H1 (cell line): ENCODE results near the gene SORCS3. TPM values are rescaled to one million over a fixed set of nuclear protein-coding genes. Genes with fewer than 3 reads are reported as not detected.

Experiments used
- CTCF ChIA-PET: fragments of 300-600 bp; sonication (Branson Sonifier 250); formaldehyde crosslinking; loops from one replicate; lab custom pipeline; 2021; ENCODE audit not compliant: partially characterized antibody; lab: Charles Lee
- POLR2A ChIA-PET: fragments of 300-600 bp; sonication (Branson Sonifier 250); formaldehyde crosslinking; loops from one replicate; lab custom pipeline; 2021; ENCODE audit warnings: inconsistent platforms; ENCODE audit not compliant: partially characterized antibody; lab: Charles Lee
- DNase-seq, 2 experiments: peaks; one replicate each; pipeline versions ENCODE4 v3.0.0 to v3.0.0-alpha.2; 2010 to 2022; ENCODE audit warnings: low spot score in 2 of 2, low read depth in 1 of 2, mixed read lengths in 1 of 2
- FAIRE-seq: peaks from 2 replicates; lab custom pipeline; 2011; peaks lifted over from hg19 to GRCh38; lab: Jason Lieb, UNC
- H2AFZ ChIP-seq: 2 replicates; pipeline ENCODE4 v1.8.1; 2012; ENCODE audit warnings: low read length, inconsistent platforms
- H2AK5ac ChIP-seq: 2 replicates; pipeline ENCODE4 v1.6.1; 2013; ENCODE audit warnings: low read depth, low read length
- H2BK120ac ChIP-seq: replicated peaks from 2 replicates; pipeline ENCODE3; 2013; ENCODE audit warnings: low read depth, low read length, inconsistent platforms
- H2BK12ac ChIP-seq: 2 replicates; pipeline ENCODE4 v1.6.1; 2013; ENCODE audit warnings: low read depth, low read length
- H2BK15ac ChIP-seq: 2 replicates; pipeline ENCODE4 v1.6.1; 2013; ENCODE audit warnings: low read length
- H2BK20ac ChIP-seq: 2 replicates; pipeline ENCODE4 v1.6.1; 2013; ENCODE audit warnings: low read length
- H2BK5ac ChIP-seq: 2 replicates; pipeline ENCODE4 v1.6.1; 2013; ENCODE audit warnings: low read depth, low read length
- H3K14ac ChIP-seq: 2 replicates; pipeline ENCODE4 v1.6.1; 2013; ENCODE audit warnings: inconsistent platforms; ENCODE audit not compliant: insufficient read length
- H3K18ac ChIP-seq: 2 replicates; pipeline ENCODE4 v1.6.1; 2013; ENCODE audit warnings: low read length; ENCODE audit errors: extremely low read depth
- H3K23ac ChIP-seq: 2 replicates; pipeline ENCODE4 v1.6.1; 2013; ENCODE audit warnings: inconsistent platforms; ENCODE audit not compliant: insufficient read length
- H3K23me2 ChIP-seq: 2 replicates; pipeline ENCODE4 v1.6.1; 2013; ENCODE audit warnings: low read depth, low read length
- H3K27ac ChIP-seq: 2 replicates; pipeline ENCODE4 v1.6.1; 2011; ENCODE audit warnings: low read depth, low read length, inconsistent platforms
- H3K27me3 ChIP-seq, 4 experiments: replicated peaks in 1 of 4; 1 replicate in 1 of 4; 2 replicates in 3 of 4; pipeline versions ENCODE4 v1.6.1 to v1.8.1; 2011 to 2013; ENCODE audit warnings: low read length in 3 of 4, mild to moderate bottlenecking in 3 of 4, inconsistent platforms in 2 of 4, mixed read lengths in 2 of 4, moderate library complexity in 1 of 4; ENCODE audit not compliant: control insufficient read depth in 3 of 4, insufficient read depth in 3 of 4; ENCODE audit errors: extremely low read depth in 1 of 4
- H3K36me3 ChIP-seq, 4 experiments: 2 replicates each; pipeline versions ENCODE4 v1.6.1 to v1.8.1; 2011 to 2013; ENCODE audit warnings: mild to moderate bottlenecking in 4 of 4, low read length in 3 of 4, moderate library complexity in 2 of 4, control low read depth in 1 of 4, inconsistent platforms in 1 of 4; ENCODE audit not compliant: insufficient read depth in 4 of 4, control insufficient read depth in 2 of 4
- H3K4ac ChIP-seq: replicated peaks from 2 replicates; pipeline ENCODE3; 2013; ENCODE audit warnings: low read length, low read depth, mixed read lengths, inconsistent platforms; ENCODE audit not compliant: insufficient read length
- H3K4me1 ChIP-seq, 4 experiments: replicated peaks in 1 of 4; 1 replicate in 1 of 4; 2 replicates in 3 of 4; pipeline versions ENCODE4 v1.6.1 to v1.8.1; 2011 to 2013; ENCODE audit warnings: low read length in 3 of 4, inconsistent platforms in 2 of 4, mixed read lengths in 1 of 4; ENCODE audit not compliant: insufficient read depth in 4 of 4, control insufficient read depth in 3 of 4
- H3K4me2 ChIP-seq, 2 experiments: 2 replicates each; pipeline versions ENCODE4 v1.6.1 to v1.8.1; 2011 to 2013; ENCODE audit warnings: low read depth in 2 of 2, low read length in 2 of 2, control low read depth in 1 of 2, inconsistent platforms in 1 of 2, mild to moderate bottlenecking in 1 of 2; ENCODE audit not compliant: insufficient read depth in 1 of 2
- H3K4me3 ChIP-seq, 4 experiments: fragments of 200-600, 300-600 bp in 1 of 4; sonication (generic), shearing (Covaris generic), sonication (Bioruptor Twin) in 1 of 4; 2 replicates each; pipeline versions ENCODE4 v1.5.1 to v1.8.1; 2011 to 2016; ENCODE audit warnings: low read length in 4 of 4, low read depth in 3 of 4, control low read depth in 2 of 4, inconsistent platforms in 2 of 4, mild to moderate bottlenecking in 2 of 4, mixed read lengths in 1 of 4, moderate library complexity in 1 of 4; ENCODE audit not compliant: insufficient read depth in 2 of 4; ENCODE audit errors: extremely low read depth in 1 of 4
- H3K56ac ChIP-seq: replicated peaks from 2 replicates; pipeline ENCODE3; 2013; ENCODE audit warnings: low read depth, mild to moderate bottlenecking, mixed read lengths, low read length, inconsistent platforms; ENCODE audit not compliant: insufficient read length
- H3K79me1 ChIP-seq: 2 replicates; pipeline ENCODE4 v1.6.1; 2013; ENCODE audit warnings: low read depth, low read length, control low read depth
- H3K79me2 ChIP-seq, 2 experiments: 2 replicates each; pipeline versions ENCODE4 v1.6.1 to v1.8.1; 2012 to 2013; ENCODE audit warnings: low read length in 2 of 2, mild to moderate bottlenecking in 2 of 2, inconsistent platforms in 1 of 2; ENCODE audit not compliant: insufficient read depth in 2 of 2, control insufficient read depth in 1 of 2
- H3K9ac ChIP-seq, 4 experiments: replicated peaks in 1 of 4; 1 replicate in 1 of 4; 2 replicates in 3 of 4; pipeline versions ENCODE4 v1.6.1 to v1.8.1; 2011 to 2013; ENCODE audit warnings: low read depth in 3 of 4, low read length in 3 of 4, control low read depth in 2 of 4, mild to moderate bottlenecking in 2 of 4, moderate library complexity in 2 of 4, inconsistent platforms in 1 of 4; ENCODE audit errors: extremely low read depth in 1 of 4
- H3K9me3 ChIP-seq, 2 experiments: 2 replicates each; pipeline versions ENCODE4 v1.6.1 to v1.8.1; 2012 to 2013; ENCODE audit warnings: mild to moderate bottlenecking in 2 of 2, moderate library complexity in 2 of 2, control low read depth in 1 of 2, inconsistent platforms in 1 of 2, low read depth in 1 of 2, low read length in 1 of 2, mixed read lengths in 1 of 2; ENCODE audit not compliant: insufficient read depth in 2 of 2
- H4K20me1 ChIP-seq, 2 experiments: replicated peaks in 1 of 2; 2 replicates each; pipeline versions ENCODE3 to v1.8.1; 2011 to 2013; ENCODE audit warnings: inconsistent platforms in 2 of 2, low read length in 2 of 2, mild to moderate bottlenecking in 1 of 2; ENCODE audit not compliant: insufficient read depth in 2 of 2, control insufficient read depth in 1 of 2
- H4K5ac ChIP-seq: 2 replicates; pipeline ENCODE4 v1.6.1; 2013; ENCODE audit warnings: low read length, low read depth, mixed read lengths, inconsistent platforms; ENCODE audit not compliant: insufficient read length
- H4K8ac ChIP-seq: 2 replicates; pipeline ENCODE4 v1.8.0; 2013; ENCODE audit warnings: mild to moderate bottlenecking, moderate library complexity, low read length, inconsistent platforms; ENCODE audit not compliant: insufficient read depth; ENCODE audit errors: extremely low read depth
- H4K91ac ChIP-seq: replicated peaks from 2 replicates; pipeline ENCODE3; 2013; ENCODE audit warnings: low read length, mixed read lengths, inconsistent platforms; ENCODE audit not compliant: insufficient read length
- BRCA1 ChIP-seq: IDR thresholded peaks from 2 replicates; pipeline ENCODE4 v1.6.1; 2012; ENCODE audit warnings: low read depth, low read length, improper control_type of control experiment
- CEBPB ChIP-seq: IDR thresholded peaks from 2 replicates; pipeline ENCODE4 v1.6.1; 2012; ENCODE audit warnings: low read depth, low read length
- CTBP2 ChIP-seq: IDR thresholded peaks from 2 replicates; pipeline ENCODE4 v1.7.0; 2011; ENCODE audit warnings: borderline replicate concordance, mild to moderate bottlenecking, moderate library complexity, mixed read lengths, low read length; ENCODE audit not compliant: insufficient read depth, insufficient read length
- RAD21 ChIP-seq, 2 experiments: IDR thresholded peaks in 1 of 2; conservative IDR thresholded peaks in 1 of 2; 2 replicates each; pipeline ENCODE4 v1.6.1; 2011; ENCODE audit warnings: low read depth in 2 of 2, low read length in 2 of 2, improper control_type of control experiment in 1 of 2, inconsistent platforms in 1 of 2, mild to moderate bottlenecking in 1 of 2, moderate library complexity in 1 of 2
- SP1 ChIP-seq: IDR thresholded peaks from 2 replicates; pipeline ENCODE4 v1.6.1; 2011; ENCODE audit warnings: low read depth, low read length
- TBP ChIP-seq: IDR thresholded peaks from 2 replicates; pipeline ENCODE4 v1.6.1; 2011; ENCODE audit warnings: low read depth, low read length, improper control_type of control experiment
- TEAD4 ChIP-seq: IDR thresholded peaks from 2 replicates; pipeline ENCODE4 v1.6.1; 2012; ENCODE audit warnings: low read depth, low read length, inconsistent platforms, mixed read lengths
- WGBS, 2 experiments: shearing (Covaris generic) in 1 of 2; methylation state at CpG; one replicate each; pipeline versions ENCODE4 v1.1.6 to v1.1.7; 2013 to 2015; ENCODE audit warnings: low lambda C conversion rate in 2 of 2, mixed read lengths in 2 of 2, inconsistent platforms in 1 of 2, low coverage in 1 of 2, missing lambda C conversion rate in 1 of 2; ENCODE audit not compliant: insufficient replicate concordance in 2 of 2, insufficient coverage in 1 of 2, insufficient read length in 1 of 2; ENCODE audit errors: extremely low coverage in 1 of 2, missing lambda C conversion rate in 1 of 2; 5-methylcytosine and 5-hydroxymethylcytosine counted together
- polyA plus RNA-seq, 7 experiments: library from polyadenylated mRNA; depleted of rRNA in 3 of 7; stranded (reverse) in 5 of 7; unstranded in 2 of 7; fragments of >200 nt in 5 of 7; fragments of 200-250 nt in 2 of 7; gene quantifications; 1 replicate in 5 of 7; 2 replicates in 1 of 7; 4 replicates in 1 of 7; pipeline versions ENCODE4 v1.2.1 to v1.2.3, GENCODE V29; 2011 to 2013; ENCODE audit warnings: missing spikeins in 2 of 7, mixed read lengths in 2 of 7
- total RNA-seq: library from RNA; stranded (reverse); fragmentation: NEBNext Ultra II Directional; extraction: Animal tissue kit (Norgen Biotek cat#: 25700); gene quantifications from 2 replicates; pipeline ENCODE4 v1.2.1, GENCODE V29; 2021

SORCS3 gene
- total and polyA plus RNA-seq, 2 of the 8 experiments (the other 6 are each of a cell fraction or from before 2014, with no cell fraction given): 0.26 to 0.88 TPM

GRCh38 chr10:105139363-105139896 lies 498.3 kb downstream of the SORCS3 start:
- no peak overlapping the region for H3K4me2 ChIP-seq
- no peak overlapping the region for H4K8ac ChIP-seq
- H3K79me2 ChIP-seq: no peaks in the 10 kb centered on the region
- no peak overlapping the region for H3K14ac ChIP-seq
- H3K36me3 ChIP-seq: no peaks in the 10 kb centered on the region
- H4K20me1 ChIP-seq: no peaks in the 10 kb centered on the region
- no peak overlapping the region for H3K4ac ChIP-seq
- no peak overlapping the region for H3K56ac ChIP-seq
- H3K23me2 ChIP-seq: no peaks in the 10 kb centered on the region
- TF ChIP-seq CTBP2 (no peak), SP1 (no peak), RAD21 (IDR thresholded peaks at IDR 0.05 in 1 of 2, conservative IDR thresholded peaks at IDR 0.05 in 1 of 2; ENCODE audit: low read depth in 2 of 2, low read length in 2 of 2) (no peak), BRCA1 (no peak), TBP (no peak), TEAD4 (no peak), CEBPB (no peak)
- FAIRE-seq (no peak), DNase-seq (no peak)
- H3K27ac ChIP-seq: no peak overlapping the region
- no peak overlapping the region for H2AK5ac ChIP-seq
- H2BK15ac ChIP-seq: no peak overlapping the region
- H2BK20ac ChIP-seq: no peak overlapping the region
- no peak overlapping the region for H4K5ac ChIP-seq
- H2AFZ ChIP-seq: no peak overlapping the region
- no peaks in the 10 kb centered on the region for H3K9me3 ChIP-seq
- H2BK5ac ChIP-seq: no peak overlapping the region
- no peak overlapping the region for H3K9ac ChIP-seq
- ChIA-PET POLR2A (no interaction called here), CTCF (interaction anchor here (0.7 to 1.1 kb wide), 3 partner anchors 15 to 558 kb away, joined by 3 read pairs; no protein-coding TSS in a partner anchor)
- H3K18ac ChIP-seq: no peak overlapping the region
- 88% methylated on average over 6 of the region's 6 CpGs; no CpG with 5 or more reads in 1 of the 2 experiments for WGBS, 2 experiments
- no peaks in the 10 kb centered on the region for H3K79me1 ChIP-seq
- H3K27me3 ChIP-seq: no peaks in the 10 kb centered on the region
- H3K4me3 ChIP-seq: no peak overlapping the region
- H4K91ac ChIP-seq: no peak overlapping the region
- no peaks in the 10 kb centered on the region for H3K4me1 ChIP-seq
- no peak overlapping the region for H3K23ac ChIP-seq
- no peak overlapping the region for H2BK120ac ChIP-seq
- H2BK12ac ChIP-seq: no peak overlapping the region
